ENCODE measurements around the gene CADM2. TPM values are rescaled to one million over a fixed set of nuclear protein-coding genes. Genes with fewer than 3 reads are reported as not detected.

Gene CADM2
- total RNA-seq, 1 experiment from 2014 or later: 10.9 TPM

- DNase-seq: no peak
These were observed 270.2 kb downstream of the CADM2 start for GRCh38 chr3:85228966-85229365.

More at GRCh38 chr3:85228966-85229365, 270.2 kb downstream of the CADM2 start:
- H3K4me1 Mint-ChIP-seq: peaks cover 6 to 11% of the 10 kb centered on the region in 2 experiments; a peak in 3 of 4 replicates
- H2BK15ac ChIP-seq (ENCODE audit: low read depth, low read length): no peak overlapping the region
- H2BK20ac ChIP-seq (ENCODE audit: low read depth, low read length, poor library complexity, severe bottlenecking): no peak overlapping the region
- no peak overlapping the region for H3K18ac ChIP-seq (ENCODE audit: insufficient read length, low read depth, low read length)
- no peak overlapping the region for H2AK5ac ChIP-seq (ENCODE audit: insufficient read length, low read length)
- H3K4me1 ChIP-seq (ENCODE audit: insufficient read depth, low read length): no peaks in the 10 kb centered on the region
- no peak overlapping the region for H3T11ph ChIP-seq (ENCODE audit: low read length)
- H3K9ac ChIP-seq (ENCODE audit: extremely low read depth, insufficient read length, low read length): no peak overlapping the region
- H3K27ac ChIP-seq (ENCODE audit: insufficient read length, low read depth, low read length): no peak overlapping the region
- no peak overlapping the region for H2AFZ ChIP-seq (ENCODE audit: low read length)
- TF ChIP-seq, protein P1, sequence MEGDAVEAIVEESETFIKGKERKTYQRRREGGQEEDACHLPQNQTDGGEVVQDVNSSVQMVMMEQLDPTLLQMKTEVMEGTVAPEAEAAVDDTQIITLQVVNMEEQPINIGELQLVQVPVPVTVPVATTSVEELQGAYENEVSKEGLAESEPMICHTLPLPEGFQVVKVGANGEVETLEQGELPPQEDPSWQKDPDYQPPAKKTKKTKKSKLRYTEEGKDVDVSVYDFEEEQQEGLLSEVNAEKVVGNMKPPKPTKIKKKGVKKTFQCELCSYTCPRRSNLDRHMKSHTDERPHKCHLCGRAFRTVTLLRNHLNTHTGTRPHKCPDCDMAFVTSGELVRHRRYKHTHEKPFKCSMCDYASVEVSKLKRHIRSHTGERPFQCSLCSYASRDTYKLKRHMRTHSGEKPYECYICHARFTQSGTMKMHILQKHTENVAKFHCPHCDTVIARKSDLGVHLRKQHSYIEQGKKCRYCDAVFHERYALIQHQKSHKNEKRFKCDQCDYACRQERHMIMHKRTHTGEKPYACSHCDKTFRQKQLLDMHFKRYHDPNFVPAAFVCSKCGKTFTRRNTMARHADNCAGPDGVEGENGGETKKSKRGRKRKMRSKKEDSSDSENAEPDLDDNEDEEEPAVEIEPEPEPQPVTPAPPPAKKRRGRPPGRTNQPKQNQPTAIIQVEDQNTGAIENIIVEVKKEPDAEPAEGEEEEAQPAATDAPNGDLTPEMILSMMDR (conservative IDR thresholded peaks at IDR 0.05): no peak
- H3K23me2 ChIP-seq (ENCODE audit: insufficient read length, low read depth, low read length, poor library complexity, severe bottlenecking): no peaks in the 10 kb centered on the region
- H3K9me3 ChIP-seq (ENCODE audit: control insufficient read depth, low read depth, low read length): no peaks in the 10 kb centered on the region
- H2BK12ac ChIP-seq (ENCODE audit: insufficient read length, low read depth, low read length): no peak overlapping the region
- no peak overlapping the region for H3K4me3 Mint-ChIP-seq
- H3K27ac Mint-ChIP-seq: peak overlapping the region in 1 of 3 experiments; percentile 78; a peak in 1 of 7 replicates
- H4K5ac ChIP-seq (ENCODE audit: insufficient read length, low read depth, low read length): no peak overlapping the region
- H2BK5ac ChIP-seq (ENCODE audit: insufficient read length, low read length): no peak overlapping the region
- no peak overlapping the region for H3K23ac ChIP-seq (ENCODE audit: insufficient read length, low read depth, low read length)
- H3K27me3 Mint-ChIP-seq (ENCODE audit: low read depth): no peaks in the 10 kb centered on the region
- no peak overlapping the region for H2BK120ac ChIP-seq (ENCODE audit: low read depth, low read length, poor library complexity, severe bottlenecking)
- H3K56ac ChIP-seq (ENCODE audit: insufficient read length, low read depth, low read length): no peak overlapping the region
- H4K8ac ChIP-seq (replicated peaks; ENCODE audit: insufficient read length, low read depth, low read length): no peak overlapping the region
- H3K9me3 Mint-ChIP-seq: peaks cover 0 to 8% of the 10 kb centered on the region in 2 experiments; a peak in 3 of 5 replicates
- no peaks in the 10 kb centered on the region for H4K20me1 ChIP-seq (ENCODE audit: control insufficient read depth, insufficient read depth, insufficient read length)
- no CpG with 5 or more reads among the region's 6 CpGs for WGBS (ENCODE audit: extremely low coverage, insufficient read length, low lambda C conversion rate)
- no peak overlapping the region for H3K14ac ChIP-seq (ENCODE audit: insufficient read depth, low read length)
- H4K91ac ChIP-seq (ENCODE audit: insufficient read length, low read depth, low read length): no peak overlapping the region
- peaks cover 0 to 6% (median 0%) of the 10 kb centered on the region in 3 experiments; a peak in 3 of 7 replicates for H3K36me3 Mint-ChIP-seq (ENCODE audit: insufficient read depth in 1 of 3, low read depth in 3 of 3)
- H3K27me3 ChIP-seq (ENCODE audit: insufficient read depth, low read length): no peaks in the 10 kb centered on the region
- no peak overlapping the region for H3K4me2 ChIP-seq (ENCODE audit: insufficient read depth, insufficient read length, low read length)
- no peak overlapping the region for H3K4ac ChIP-seq (ENCODE audit: low read depth, low read length)
- H3K79me2 ChIP-seq (ENCODE audit: insufficient read depth, low read length): no peaks in the 10 kb centered on the region
- H3K79me1 ChIP-seq (ENCODE audit: insufficient read depth, low read depth, low read length, poor library complexity, severe bottlenecking): no peaks in the 10 kb centered on the region

Measured in H9 (cell line).